ENCODE data around the gene HAPSTR1.

DNA sequence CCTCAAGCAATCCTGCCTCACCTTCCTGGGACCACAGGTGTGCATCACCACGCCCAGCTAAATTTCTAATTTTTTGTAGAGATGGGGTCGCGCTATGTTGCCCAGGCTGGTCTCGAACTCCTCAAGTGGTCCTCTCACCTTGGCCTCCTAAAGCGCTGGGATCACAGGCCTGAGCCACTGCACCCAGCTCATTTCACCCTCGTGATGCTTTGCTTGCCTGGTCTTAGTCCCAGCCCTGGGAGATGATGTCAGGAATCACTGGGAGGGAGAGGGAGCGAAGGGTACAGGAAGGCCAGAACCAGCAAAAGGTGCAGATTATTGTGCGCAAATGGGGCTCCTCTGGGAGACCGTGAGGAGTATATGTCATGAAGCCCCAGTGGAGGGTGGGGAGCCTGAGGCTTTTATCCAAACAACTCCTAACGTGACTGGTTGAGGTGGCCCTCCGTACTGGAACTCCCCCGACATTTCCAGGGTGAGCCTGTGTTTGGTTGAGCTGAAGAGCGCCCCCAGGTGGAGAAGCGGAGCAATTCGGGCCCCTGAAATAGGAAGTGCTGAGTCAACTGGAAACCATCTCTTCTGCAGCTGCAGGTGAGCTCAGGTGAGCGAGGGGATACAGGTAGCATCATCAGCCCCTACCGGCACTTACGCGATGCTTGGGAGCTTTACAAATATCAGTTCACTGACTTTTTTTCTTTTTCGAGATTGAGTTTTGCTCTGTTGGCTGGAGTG is 41.2 kb upstream of the HAPSTR1 start:
- TF ChIP-seq, protein P1, sequence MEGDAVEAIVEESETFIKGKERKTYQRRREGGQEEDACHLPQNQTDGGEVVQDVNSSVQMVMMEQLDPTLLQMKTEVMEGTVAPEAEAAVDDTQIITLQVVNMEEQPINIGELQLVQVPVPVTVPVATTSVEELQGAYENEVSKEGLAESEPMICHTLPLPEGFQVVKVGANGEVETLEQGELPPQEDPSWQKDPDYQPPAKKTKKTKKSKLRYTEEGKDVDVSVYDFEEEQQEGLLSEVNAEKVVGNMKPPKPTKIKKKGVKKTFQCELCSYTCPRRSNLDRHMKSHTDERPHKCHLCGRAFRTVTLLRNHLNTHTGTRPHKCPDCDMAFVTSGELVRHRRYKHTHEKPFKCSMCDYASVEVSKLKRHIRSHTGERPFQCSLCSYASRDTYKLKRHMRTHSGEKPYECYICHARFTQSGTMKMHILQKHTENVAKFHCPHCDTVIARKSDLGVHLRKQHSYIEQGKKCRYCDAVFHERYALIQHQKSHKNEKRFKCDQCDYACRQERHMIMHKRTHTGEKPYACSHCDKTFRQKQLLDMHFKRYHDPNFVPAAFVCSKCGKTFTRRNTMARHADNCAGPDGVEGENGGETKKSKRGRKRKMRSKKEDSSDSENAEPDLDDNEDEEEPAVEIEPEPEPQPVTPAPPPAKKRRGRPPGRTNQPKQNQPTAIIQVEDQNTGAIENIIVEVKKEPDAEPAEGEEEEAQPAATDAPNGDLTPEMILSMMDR (conservative IDR thresholded peaks at IDR 0.05; ENCODE audit: low read length), result peak; percentile 53
- TF ChIP-seq EZH2phosphoT487 (IDR thresholded peaks at IDR 0.05; ENCODE audit: borderline replicate concordance), result no peak

Measured in Loucy (cell line).